ENCODE data around the gene MORC4.

Gene MORC4

GRCh38 chrX:106964290-106964689, 35.7 kb downstream of the MORC4 start:
- no peak for TF ChIP-seq GATA2 (IDR thresholded peaks at IDR 0.05; ENCODE audit: low read depth, low read length)
- TF ChIP-seq GATA3 (IDR thresholded peaks at IDR 0.05; ENCODE audit: low read depth, low read length) = no peak

DNA sequence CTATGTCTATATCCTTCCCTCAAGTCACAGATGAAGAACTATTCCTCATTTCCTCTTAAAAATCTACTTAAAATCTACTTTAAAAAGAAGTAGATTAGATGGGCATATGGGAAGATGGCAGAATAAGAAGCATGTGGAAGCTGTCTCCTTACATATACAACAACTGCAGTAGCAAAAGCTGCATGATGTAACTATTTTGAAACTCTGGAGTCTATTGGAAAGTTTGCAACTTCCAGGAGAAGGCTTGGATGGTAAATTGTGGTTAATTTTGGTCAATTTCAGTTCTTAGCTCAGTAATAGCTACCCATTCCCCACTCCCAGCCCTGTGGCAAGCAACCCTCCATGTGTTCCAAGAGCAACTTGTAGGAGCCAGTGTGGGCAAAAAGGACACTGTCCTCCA, 36.9 kb downstream of the MORC4 start:
- no peak for TF ChIP-seq GATA2 (IDR thresholded peaks at IDR 0.05; ENCODE audit: low read depth, low read length)
- no peak for TF ChIP-seq GATA3 (IDR thresholded peaks at IDR 0.05; ENCODE audit: low read depth, low read length)

DNA sequence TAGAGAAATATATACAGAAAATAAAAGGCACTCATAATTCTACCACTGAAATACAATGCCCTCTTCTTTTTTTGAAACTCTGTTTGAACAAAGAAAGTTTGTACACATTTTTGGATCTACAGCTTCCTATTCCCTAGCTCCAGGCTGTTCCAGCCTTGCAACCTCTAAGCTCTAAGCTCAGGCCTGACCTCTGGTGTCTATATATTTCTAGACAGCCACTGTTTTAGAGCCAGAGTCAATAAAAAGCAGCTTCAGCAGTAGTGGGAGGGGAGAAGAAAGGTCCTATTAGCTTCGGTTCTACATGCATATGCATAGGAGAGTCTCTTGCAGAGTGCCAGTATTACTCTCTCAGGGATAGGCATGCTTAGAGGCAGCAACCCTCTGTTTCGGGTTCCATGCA, 40.1 kb downstream of the MORC4 start:
- TF ChIP-seq GATA2 (IDR thresholded peaks at IDR 0.05; ENCODE audit: low read depth, low read length) (no peak), GATA3 (IDR thresholded peaks at IDR 0.05; ENCODE audit: low read depth, low read length) (no peak)

DNA sequence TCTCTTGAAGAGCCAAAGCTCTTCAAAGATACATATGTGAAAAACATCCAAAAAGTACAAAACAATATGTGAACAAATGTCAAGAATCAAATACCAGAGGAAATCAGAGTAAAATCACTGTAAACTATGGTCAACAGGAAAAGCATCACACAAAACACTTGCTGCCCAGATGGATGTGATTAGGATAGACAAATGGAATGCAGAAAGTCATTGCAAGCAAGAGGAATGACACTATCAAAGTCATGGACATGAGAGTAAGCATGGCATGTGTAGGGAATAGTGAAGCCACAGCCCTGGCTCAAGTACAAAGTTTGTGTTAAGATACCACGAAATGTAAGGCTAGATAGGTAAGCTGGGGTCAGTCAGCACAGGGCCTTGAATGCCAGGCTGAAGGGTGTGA, 42.2 kb downstream of the MORC4 start:
- TF ChIP-seq GATA3 (IDR thresholded peaks at IDR 0.05; ENCODE audit: low read depth, low read length) (no peak), GATA2 (IDR thresholded peaks at IDR 0.05; ENCODE audit: low read depth, low read length) (no peak)

DNA sequence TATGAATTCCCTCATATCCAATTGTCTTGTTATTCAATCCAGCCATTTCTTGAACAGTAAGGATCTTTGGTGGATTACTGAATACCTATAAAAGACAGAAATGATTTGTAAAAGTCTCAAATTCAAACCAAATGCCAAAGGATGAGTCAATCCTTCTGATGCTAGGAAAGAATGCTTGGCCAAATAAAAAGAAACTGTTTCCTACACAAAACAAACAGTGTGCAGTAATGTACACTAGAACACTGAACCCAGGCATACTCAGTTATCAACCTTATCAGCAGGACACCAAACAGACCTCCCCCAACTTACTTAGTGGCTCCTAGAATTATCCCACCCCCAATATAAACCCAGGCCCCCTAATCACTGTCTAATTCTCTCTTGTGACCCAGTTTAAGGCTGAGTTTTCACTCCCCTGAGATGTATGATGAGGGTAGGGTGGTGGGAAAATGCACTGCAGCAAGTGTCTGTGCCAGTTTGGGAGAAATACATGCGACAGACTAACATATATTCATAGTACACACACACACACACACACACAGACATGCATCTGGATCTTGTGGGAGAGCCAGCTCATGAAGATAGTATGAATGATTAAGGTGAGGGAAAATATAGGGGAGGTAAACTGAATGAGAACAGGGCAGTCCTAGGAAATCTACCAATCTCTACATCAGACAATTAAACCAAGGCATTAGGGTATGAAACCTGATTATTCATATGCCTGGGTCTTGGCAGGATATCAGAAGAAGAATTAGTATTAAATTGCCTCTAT, 44.8 kb downstream of the MORC4 start:
- TF ChIP-seq GATA2 (IDR thresholded peaks at IDR 0.05; ENCODE audit: low read depth, low read length) (no peak; the same call in 1 of the 2 replicates), GATA3 (IDR thresholded peaks at IDR 0.05; ENCODE audit: low read depth, low read length) (no peak)

DNA sequence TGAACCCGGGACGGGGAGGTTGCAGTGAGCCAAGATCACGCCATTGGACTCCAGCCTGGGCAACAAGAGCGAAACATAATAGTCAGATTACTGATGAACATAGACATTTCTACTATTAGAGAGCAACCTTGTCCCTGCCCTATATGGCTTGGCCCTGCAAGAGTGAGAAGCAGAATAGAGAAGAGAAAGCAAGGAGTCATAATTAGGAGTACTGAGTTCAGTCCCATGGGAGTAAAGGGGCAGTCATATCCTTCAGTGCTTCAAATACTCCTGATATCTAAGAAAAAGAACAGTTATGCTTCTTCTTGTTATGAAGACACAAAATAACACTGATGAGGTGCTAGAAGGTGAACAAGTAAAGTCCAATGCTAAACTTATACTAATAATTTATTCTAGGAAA, 46.0 kb downstream of the MORC4 start:
- no peak for TF ChIP-seq GATA2 (IDR thresholded peaks at IDR 0.05; ENCODE audit: low read depth, low read length)
- no peak for TF ChIP-seq GATA3 (IDR thresholded peaks at IDR 0.05; ENCODE audit: low read depth, low read length)

GRCh38 chrX:106952988-106953387, 47.0 kb downstream of the MORC4 start:
- TF ChIP-seq GATA2 (IDR thresholded peaks at IDR 0.05; ENCODE audit: low read depth, low read length) = no peak
- no peak for TF ChIP-seq GATA3 (IDR thresholded peaks at IDR 0.05; ENCODE audit: low read depth, low read length)

DNA sequence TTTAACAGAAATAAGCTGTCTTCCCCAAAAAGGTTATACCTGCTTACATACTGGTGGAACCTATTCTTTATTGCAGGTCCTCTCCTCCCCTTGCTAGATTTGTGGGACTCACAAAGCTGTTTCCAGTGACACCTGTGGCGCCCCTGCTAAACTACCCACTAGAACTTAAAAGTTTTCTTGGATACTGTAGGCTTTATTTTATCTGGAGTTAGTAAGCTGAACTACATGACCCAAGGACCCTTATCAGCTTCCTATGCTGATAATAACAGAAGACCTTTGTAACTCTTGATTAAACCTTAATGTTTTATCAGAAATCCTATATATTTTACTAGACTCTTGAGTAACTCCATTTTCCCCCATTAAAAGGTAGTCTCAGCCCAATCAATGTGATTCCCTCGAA, 47.5 kb downstream of the MORC4 start:
- no peak for TF ChIP-seq GATA2 (IDR thresholded peaks at IDR 0.05; ENCODE audit: low read depth, low read length)
- no peak for TF ChIP-seq GATA3 (IDR thresholded peaks at IDR 0.05; ENCODE audit: low read depth, low read length)

DNA sequence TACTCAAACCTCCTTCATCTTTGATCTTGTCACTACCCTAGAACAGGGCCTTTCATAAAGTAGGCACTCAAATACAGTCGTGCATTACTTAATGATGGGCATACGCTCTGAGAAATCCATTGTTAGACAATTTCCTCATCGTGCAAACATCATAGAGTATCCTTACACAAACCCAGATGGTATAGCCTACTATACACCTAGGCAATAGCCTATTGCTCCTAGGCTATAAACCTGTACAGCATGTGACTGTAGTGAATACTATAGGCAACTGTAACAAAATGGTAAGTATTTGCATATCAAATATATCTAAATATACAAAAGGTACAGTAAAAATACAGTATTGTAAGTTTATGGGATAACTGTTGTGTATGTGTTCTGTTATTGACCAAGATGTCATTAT, 47.9 kb downstream of the MORC4 start:
- TF ChIP-seq GATA3 (IDR thresholded peaks at IDR 0.05; ENCODE audit: low read depth, low read length) (no peak), GATA2 (IDR thresholded peaks at IDR 0.05; ENCODE audit: low read depth, low read length) (no peak)

DNA sequence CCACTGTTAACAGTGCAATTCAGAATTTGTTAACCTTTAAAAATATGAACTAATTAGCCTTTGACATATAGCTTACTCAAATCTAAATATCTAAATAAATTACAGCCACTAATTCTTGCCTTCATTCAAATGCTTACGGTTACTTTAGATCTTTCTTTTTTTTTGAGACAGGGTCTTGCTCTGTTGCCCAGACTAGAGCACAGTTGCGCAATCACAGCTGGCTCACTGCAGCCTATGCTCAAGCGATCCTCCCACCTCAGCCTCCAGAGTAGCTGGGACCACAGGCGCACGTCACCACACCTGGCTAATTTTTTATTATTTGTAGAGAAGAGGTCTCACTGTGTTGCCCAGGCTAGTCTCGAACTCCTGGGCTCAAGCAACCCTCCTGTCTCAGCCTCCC, 48.8 kb downstream of the MORC4 start:
- TF ChIP-seq GATA3 (IDR thresholded peaks at IDR 0.05; ENCODE audit: low read depth, low read length) (no peak), GATA2 (IDR thresholded peaks at IDR 0.05; ENCODE audit: low read depth, low read length) (no peak)

DNA sequence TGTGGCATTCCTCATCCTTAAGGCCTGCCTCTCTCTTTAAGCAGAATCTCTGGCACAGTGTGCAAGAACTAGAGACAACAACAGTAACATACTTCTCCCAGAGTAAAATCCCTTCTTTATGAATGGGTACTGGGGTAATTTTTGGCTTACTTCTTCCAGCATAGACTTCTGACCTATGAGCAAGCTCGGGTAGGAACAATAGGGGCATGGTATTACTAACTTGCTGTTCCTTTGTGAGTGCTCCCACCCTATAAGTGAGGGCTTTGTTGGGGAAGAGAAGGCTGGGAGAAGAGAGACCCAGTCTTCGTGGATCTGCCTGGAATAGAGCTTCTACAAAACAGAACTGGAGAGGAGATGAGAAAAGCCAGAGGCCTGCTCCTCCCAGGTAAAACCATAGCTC, 49.6 kb downstream of the MORC4 start:
- TF ChIP-seq GATA3 (IDR thresholded peaks at IDR 0.05; ENCODE audit: low read depth, low read length) (no peak), GATA2 (IDR thresholded peaks at IDR 0.05; ENCODE audit: low read depth, low read length) (no peak)

DNA sequence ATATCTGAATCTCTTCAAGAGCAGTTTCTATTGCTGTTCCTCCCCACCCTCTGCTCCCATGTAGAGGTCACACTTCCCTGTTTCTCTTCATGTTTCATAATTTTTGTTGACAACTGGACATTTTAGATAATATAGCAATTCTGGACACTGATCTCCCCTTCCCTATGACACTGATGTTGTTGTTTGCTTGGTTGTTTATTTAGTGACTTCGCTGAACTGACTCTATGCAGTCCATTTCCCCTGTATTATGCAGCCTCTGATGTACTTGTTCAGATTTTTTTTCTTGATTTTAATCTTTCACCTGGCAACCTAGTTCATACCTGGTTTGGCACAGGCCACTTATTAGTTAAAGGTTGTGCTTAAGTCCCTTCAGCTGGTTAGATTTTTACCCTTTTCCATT, 50.6 kb downstream of the MORC4 start:
- TF ChIP-seq GATA2 (IDR thresholded peaks at IDR 0.05; ENCODE audit: low read depth, low read length) (no peak), GATA3 (IDR thresholded peaks at IDR 0.05; ENCODE audit: low read depth, low read length) (no peak)

- no peak for TF ChIP-seq GATA3 (IDR thresholded peaks at IDR 0.05; ENCODE audit: low read depth, low read length)
- no peak for TF ChIP-seq GATA2 (IDR thresholded peaks at IDR 0.05; ENCODE audit: low read depth, low read length)
Observed at GRCh38 chrX:106948641-106949040, 51.4 kb downstream of the MORC4 start.

DNA sequence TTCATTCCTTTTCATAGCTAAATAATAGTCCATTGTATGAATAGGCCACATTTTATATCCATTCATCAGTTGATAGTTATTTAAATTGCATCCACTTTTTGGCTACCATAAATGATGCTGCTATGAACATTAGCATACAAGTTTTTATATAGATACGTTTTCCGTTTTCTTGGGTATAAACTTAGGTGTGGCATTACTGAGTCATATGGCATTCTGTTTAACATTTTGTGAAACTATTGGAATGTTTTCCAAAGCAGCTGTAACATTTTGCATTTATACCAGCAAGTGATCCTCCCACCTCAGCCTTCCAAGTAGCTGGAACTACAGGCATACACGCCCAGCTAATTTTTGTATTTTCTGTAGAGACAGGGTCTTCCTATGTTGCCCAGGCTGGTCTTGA, 53.5 kb downstream of the MORC4 start:
- no peak for TF ChIP-seq GATA2 (IDR thresholded peaks at IDR 0.05; ENCODE audit: low read depth, low read length)
- no peak for TF ChIP-seq GATA3 (IDR thresholded peaks at IDR 0.05; ENCODE audit: low read depth, low read length)

GRCh38 chrX:106940068-106940467, 59.9 kb downstream of the MORC4 start:
- TF ChIP-seq GATA3 (IDR thresholded peaks at IDR 0.05; ENCODE audit: low read depth, low read length) (no peak), GATA2 (IDR thresholded peaks at IDR 0.05; ENCODE audit: low read depth, low read length) (no peak)

GRCh38 chrX:106939566-106939965, 60.4 kb downstream of the MORC4 start:
- no peak for TF ChIP-seq GATA3 (IDR thresholded peaks at IDR 0.05; ENCODE audit: low read depth, low read length)
- no peak for TF ChIP-seq GATA2 (IDR thresholded peaks at IDR 0.05; ENCODE audit: low read depth, low read length)

Measured in SH-SY5Y (cell line).